K562 (cell line): ENCODE measurements around the gene SMIM29. TPM values are rescaled to one million over a fixed set of nuclear protein-coding genes. Genes with fewer than 3 reads are reported as not detected.

ENCODE experiments used
- ATAC-seq: fragments of 200-7000 bp; cut with Tn5 transposase; 3 replicates; pipeline ENCODE4 v1.9.1; 2020; ENCODE audit warnings: moderate library complexity
- BruUV-seq: library from RNA; stranded (reverse); fragments of 400-500 nt; replicated peaks from 2 replicates; lab custom pipeline; 2021; lab: Mats Ljungman, UMichigan
- CTCF ChIA-PET: fragments of 300-600 bp; formaldehyde crosslinking; extraction: SDS; loops from one replicate; lab custom pipeline; 2021; ENCODE audit warnings: low intra/inter-chr PET ratio; lab: Yijun Ruan, JAX
- POLR2A ChIA-PET: fragments of 300-600, 350-650 bp; sonication (Branson Sonifier 250); formaldehyde crosslinking; extraction: SDS; loops from one replicate; lab custom pipeline; 2021; ENCODE audit warnings: antibody characterized with exemption, inconsistent platforms; lab: Yijun Ruan, JAX
- DNase-seq, 4 experiments: peaks; one replicate each; pipeline versions ENCODE4 v3.0.0 to v3.0.0-alpha.2; 2011 to 2018; ENCODE audit warnings: low spot score in 3 of 4, mixed read lengths in 3 of 4; ENCODE audit errors: extremely low read depth in 1 of 4
- FAIRE-seq: peaks from 2 replicates; lab custom pipeline; 2011; peaks lifted over from hg19 to GRCh38; lab: Jason Lieb, UNC
- H2AFZ ChIP-seq: 2 replicates; pipeline ENCODE4 v1.6.0; 2011; ENCODE audit warnings: low read depth, low read length, control low read depth, inconsistent platforms
- H3K27ac ChIP-seq: fragments of 200-600 bp; 3 replicates; pipeline ENCODE4 v1.8.0; 2011; ENCODE audit warnings: low read depth, mild to moderate bottlenecking, control low read depth, inconsistent platforms, low read length, moderate library complexity, mixed read lengths; ENCODE audit errors: extremely low read depth
- H3K27me3 ChIP-seq, 2 experiments: fragments of 300-600 bp in 1 of 2; 2 replicates in 1 of 2; 3 replicates in 1 of 2; pipeline versions ENCODE4 v1.6.0 to v1.8.0; 2011; ENCODE audit warnings: inconsistent platforms in 2 of 2, low read length in 2 of 2, mild to moderate bottlenecking in 1 of 2, mixed read lengths in 1 of 2, moderate library complexity in 1 of 2; ENCODE audit not compliant: control insufficient read depth in 2 of 2, insufficient read depth in 2 of 2
- H3K36me3 ChIP-seq: fragments of 300-600 bp; 3 replicates; pipeline ENCODE4 v1.8.0; 2011; ENCODE audit warnings: mild to moderate bottlenecking, low read length, inconsistent platforms; ENCODE audit not compliant: control insufficient read depth, insufficient read depth
- H3K4me1 ChIP-seq, 2 experiments: fragments of 200-600 bp in 1 of 2; replicated peaks in 1 of 2; 2 replicates in 1 of 2; 3 replicates in 1 of 2; pipeline versions ENCODE4 v1.5.1 to v1.8.0; 2011; ENCODE audit warnings: inconsistent platforms in 2 of 2, low read length in 2 of 2, mild to moderate bottlenecking in 1 of 2, mixed read lengths in 1 of 2, moderate library complexity in 1 of 2; ENCODE audit not compliant: control insufficient read depth in 2 of 2, insufficient read depth in 2 of 2
- H3K4me2 ChIP-seq: 2 replicates; pipeline ENCODE4 v1.6.1; 2011; ENCODE audit warnings: low read length, control low read depth, inconsistent platforms, mixed read lengths; ENCODE audit not compliant: insufficient read depth
- H3K4me3 ChIP-seq: fragments of 200-600 bp; sonication (generic), shearing (Covaris generic); 2 replicates; pipeline ENCODE4 v1.5.1; 2016; ENCODE audit warnings: control low read depth, inconsistent platforms
- H3K79me2 ChIP-seq: fragments of 200-600 bp; 3 replicates; pipeline ENCODE4 v1.8.0; 2011; ENCODE audit warnings: low read length, inconsistent platforms; ENCODE audit not compliant: control insufficient read depth, insufficient read depth
- H3K9ac ChIP-seq, 2 experiments: 2 replicates each; pipeline versions ENCODE4 v1.6.0 to v1.6.1; 2011; ENCODE audit warnings: low read depth in 2 of 2, low read length in 2 of 2, control low read depth in 1 of 2, inconsistent platforms in 1 of 2, mild to moderate bottlenecking in 1 of 2, mixed read lengths in 1 of 2; ENCODE audit not compliant: insufficient read depth in 1 of 2
- H3K9me1 ChIP-seq: one replicate; pipeline ENCODE4 v1.6.0; 2011; ENCODE audit warnings: inconsistent platforms, mild to moderate bottlenecking, low read length, moderate library complexity; ENCODE audit not compliant: control insufficient read depth, insufficient read depth
- H3K9me3 ChIP-seq: replicated peaks from 2 replicates; pipeline ENCODE4 v1.5.1; 2011; ENCODE audit warnings: low read depth, low read length, inconsistent platforms; ENCODE audit not compliant: control insufficient read depth, insufficient read depth
- H4K20me1 ChIP-seq: replicated peaks from 2 replicates; pipeline ENCODE4 v1.6.1; 2011; ENCODE audit warnings: low read length, inconsistent platforms, mixed read lengths; ENCODE audit not compliant: control insufficient read depth, insufficient read depth
- CCNT2 ChIP-seq: IDR thresholded peaks from 2 replicates; pipeline ENCODE4 v1.6.1; 2011; ENCODE audit warnings: borderline replicate concordance, low read depth, mild to moderate bottlenecking, moderate library complexity, mixed read lengths, low read length; ENCODE audit not compliant: insufficient read length; ENCODE audit errors: extremely low read depth
- EGR1 ChIP-seq: fragments of 450-650 bp; conservative IDR thresholded peaks from 2 replicates; pipeline ENCODE4 v1.6.1; 2017; ENCODE audit warnings: mild to moderate bottlenecking
- HIVEP1 ChIP-seq: fragments of 250-450 bp; sonication (Bioruptor Pico); IDR thresholded peaks from 2 replicates; pipeline ENCODE4 v1.4.0; 2020; ENCODE audit warnings: mild to moderate bottlenecking
- MAFG ChIP-seq: fragments of 450-650 bp; conservative IDR thresholded peaks from 2 replicates; pipeline ENCODE4 v1.6.1; 2016; ENCODE audit warnings: missing genetic modification characterization, missing compliant biosample characterization
- MYC ChIP-seq, 2 experiments: fragments of 250-450 bp in 1 of 2; sonication (Bioruptor Pico) in 1 of 2; IDR thresholded peaks; 2 replicates each; pipeline versions ENCODE4 v1.5.1 to v1.6.1; 2012 to 2021; ENCODE audit warnings: low read depth in 2 of 2, borderline replicate concordance in 1 of 2, improper control_type of control experiment in 1 of 2, low read length in 1 of 2, mild to moderate bottlenecking in 1 of 2, moderate library complexity in 1 of 2
- PTTG1 ChIP-seq: fragments of 450-650 bp; IDR thresholded peaks from 2 replicates; pipeline ENCODE4 v1.6.1; 2016; ENCODE audit warnings: low read depth, mild to moderate bottlenecking, missing genetic modification characterization, missing compliant biosample characterization
- SMARCA4 ChIP-seq: fragments of 450-650 bp; IDR thresholded peaks from 2 replicates; pipeline ENCODE4 v1.6.1; 2016
- ZNF232 ChIP-seq: sonication (generic); formaldehyde crosslinking; IDR thresholded peaks from 2 replicates; pipeline ENCODE4 v1.8.0; 2022; ENCODE audit warnings: mild to moderate bottlenecking, missing genetic modification reagents
- ZNF282 ChIP-seq: sonication (generic); formaldehyde crosslinking; IDR thresholded peaks from 2 replicates; pipeline ENCODE4 v1.8.1; 2023; ENCODE audit warnings: missing genetic modification reagents
- WGBS: fragments of 100-300 bp; shearing (Covaris generic); methylation state at CpG from one replicate; pipeline ENCODE4 v1.1.6; 2016; ENCODE audit warnings: low coverage, mixed read lengths; ENCODE audit not compliant: insufficient coverage; ENCODE audit errors: missing lambda C conversion rate; 5-methylcytosine and 5-hydroxymethylcytosine counted together
- in situ Hi-C: fragments of 300-500 bp; cut with MboI; formaldehyde crosslinking; loops from 4 replicates; pipeline ENCODE4 v1.15.0; 2018; ENCODE audit warnings: inconsistent platforms, mixed read lengths
- intact Hi-C: fragments of 100-400 bp; cut with micrococcal nuclease; formaldehyde crosslinking; loops from 2 replicates; pipeline ENCODE4 v1.14.2; 2022
- polyA plus RNA-seq, 8 experiments: library from polyadenylated mRNA; depleted of rRNA in 4 of 8; stranded (reverse) in 5 of 8; unstranded in 3 of 8; fragments of >200 nt; fragmentation: Nextera tagmentation in 2 of 8; fragmentation: Illumina TruSeq in 1 of 8; extraction: Ambion mirVana in 2 of 8; extraction: Trizol in 1 of 8; gene quantifications; 2 replicates each; pipeline versions ENCODE4 v1.2.1 to v1.2.3, GENCODE V29; 2011 to 2014; ENCODE audit warnings: inconsistent platforms in 1 of 8, missing spikeins in 1 of 8
- total RNA-seq, 7 experiments: library from RNA; depleted of rRNA in 6 of 7; stranded (reverse); fragments of >200 nt in 6 of 7; fragmentation: Illumina TruSeq in 2 of 7; extraction: Trizol in 2 of 7; gene quantifications; 2 replicates each; pipeline versions ENCODE4 v1.2.1 to v1.2.3, GENCODE V29; 2011 to 2021; ENCODE audit warnings: low replicate concordance in 1 of 7
- TF ChIP-seq, protein P1 (sequence below): fragments of 250-450 bp; sonication (Bioruptor Pico); IDR thresholded peaks from 2 replicates; pipeline ENCODE4 v1.8.0; 2021; ENCODE audit warnings: borderline replicate concordance, mild to moderate bottlenecking, moderate library complexity; ENCODE audit not compliant: poor library complexity, severe bottlenecking
- TF ChIP-seq, protein P2 (sequence below), 2 experiments: IDR thresholded peaks; 2 replicates each; pipeline ENCODE4 v1.6.1; 2012; ENCODE audit warnings: improper control_type of control experiment in 2 of 2, low read depth in 2 of 2, low read length in 2 of 2, borderline replicate concordance in 1 of 2

Gene SMIM29
- total and polyA plus RNA-seq, 9 of the 15 experiments (the other 6 are each of a cell fraction or from before 2014, with no cell fraction given) = 6.5 to 36.7 (median 20.9) TPM

DNA sequence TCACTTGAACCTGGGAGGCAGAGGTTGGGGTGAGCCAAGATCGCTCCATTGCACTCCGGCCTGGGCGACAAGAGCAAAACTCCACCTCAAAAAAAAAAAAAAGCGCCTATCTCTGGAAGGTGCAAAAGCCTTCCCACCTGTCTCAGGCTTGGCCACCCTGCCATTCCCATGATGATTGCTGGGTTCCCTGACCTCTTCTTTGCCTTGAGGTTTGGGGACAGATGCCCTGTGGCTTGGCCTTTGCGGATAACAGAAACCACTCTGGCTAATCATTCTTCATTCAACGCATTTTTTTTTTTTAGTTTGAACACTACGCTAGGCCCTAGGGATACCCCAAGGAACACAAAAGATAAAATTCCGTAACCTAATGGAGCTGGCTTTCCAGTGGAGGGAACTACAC lies 18.9 kb downstream of the SMIM29 start (continued):
- TF ChIP-seq, protein P1, sequence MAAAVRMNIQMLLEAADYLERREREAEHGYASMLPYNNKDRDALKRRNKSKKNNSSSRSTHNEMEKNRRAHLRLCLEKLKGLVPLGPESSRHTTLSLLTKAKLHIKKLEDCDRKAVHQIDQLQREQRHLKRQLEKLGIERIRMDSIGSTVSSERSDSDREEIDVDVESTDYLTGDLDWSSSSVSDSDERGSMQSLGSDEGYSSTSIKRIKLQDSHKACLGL (CRISPR knock-in tag) = no peak
- TF ChIP-seq HIVEP1 = no peak
- no peak for TF ChIP-seq ZNF282 (CRISPR knock-in tag)
- no peak for TF ChIP-seq MAFG
- TF ChIP-seq MYC (IDR thresholded peaks at IDR 0.05; ENCODE audit: low read depth, low read length) = no peak
- no peak for TF ChIP-seq MYC (CRISPR knock-in tag; IDR thresholded peaks at IDR 0.05; ENCODE audit: borderline replicate concordance, low read depth)
- no peak for TF ChIP-seq CCNT2
- TF ChIP-seq PTTG1 (tag) = no peak
- no peak for TF ChIP-seq SMARCA4

GRCh38 chr6:34227761-34228421 lies 20.9 kb downstream of the SMIM29 start:
- H3K9ac ChIP-seq = peak overlapping the region in 1 of 2 experiments; percentile 77; a peak in 2 of 4 replicates
- 79% methylated on average over 16 of the region's 16 CpGs for whole genome bisulfite sequencing
- no peak overlapping the region for H3K4me2 ChIP-seq
- intact Hi-C loops = no loop called here
- H4K20me1 ChIP-seq = no peaks in the 10 kb centered on the region
- H3K9me3 ChIP-seq = no peaks in the 10 kb centered on the region
- ChIA-PET POLR2A (interaction anchor here (0.7 to 1.7 kb wide), 5 partner anchors 9 to 31 kb away, joined by 3 to 10 read pairs (median 3); partner anchors contain the start of gene HMGA1), CTCF (no interaction called here)
- H3K4me1 ChIP-seq = peaks cover 43 to 45% of the 10 kb centered on the region in 2 experiments
- FAIRE-seq (no peak), ATAC-seq (no peak), DNase-seq (no peak)
- peak overlapping the region; percentile 23 for H2AFZ ChIP-seq
- H3K9me1 ChIP-seq = no peaks in the 10 kb centered on the region
- in situ Hi-C loops = no loop called here
- no peaks in the 10 kb centered on the region for H3K36me3 ChIP-seq
- H3K79me2 ChIP-seq = no peaks in the 10 kb centered on the region
- H3K27ac ChIP-seq = peak overlapping the region; percentile 21
- H3K4me3 ChIP-seq = no peak overlapping the region
- BruUV-seq = no TSS peak
- no peaks in the 10 kb centered on the region for H3K27me3 ChIP-seq
- TF ChIP-seq EGR1 (peak; percentile 58), ZNF232 (CRISPR knock-in tag) (no peak)
- TF ChIP-seq, protein P2, sequence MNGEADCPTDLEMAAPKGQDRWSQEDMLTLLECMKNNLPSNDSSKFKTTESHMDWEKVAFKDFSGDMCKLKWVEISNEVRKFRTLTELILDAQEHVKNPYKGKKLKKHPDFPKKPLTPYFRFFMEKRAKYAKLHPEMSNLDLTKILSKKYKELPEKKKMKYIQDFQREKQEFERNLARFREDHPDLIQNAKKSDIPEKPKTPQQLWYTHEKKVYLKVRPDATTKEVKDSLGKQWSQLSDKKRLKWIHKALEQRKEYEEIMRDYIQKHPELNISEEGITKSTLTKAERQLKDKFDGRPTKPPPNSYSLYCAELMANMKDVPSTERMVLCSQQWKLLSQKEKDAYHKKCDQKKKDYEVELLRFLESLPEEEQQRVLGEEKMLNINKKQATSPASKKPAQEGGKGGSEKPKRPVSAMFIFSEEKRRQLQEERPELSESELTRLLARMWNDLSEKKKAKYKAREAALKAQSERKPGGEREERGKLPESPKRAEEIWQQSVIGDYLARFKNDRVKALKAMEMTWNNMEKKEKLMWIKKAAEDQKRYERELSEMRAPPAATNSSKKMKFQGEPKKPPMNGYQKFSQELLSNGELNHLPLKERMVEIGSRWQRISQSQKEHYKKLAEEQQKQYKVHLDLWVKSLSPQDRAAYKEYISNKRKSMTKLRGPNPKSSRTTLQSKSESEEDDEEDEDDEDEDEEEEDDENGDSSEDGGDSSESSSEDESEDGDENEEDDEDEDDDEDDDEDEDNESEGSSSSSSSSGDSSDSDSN (IDR thresholded peaks at IDR 0.05; ENCODE audit: borderline replicate concordance in 1 of 2, low read depth in 2 of 2, low read length in 2 of 2) = no peak
